HepG2 (cell line): Measurements from ENCODE around the gene NDUFS2. TPM values are rescaled to one million over a fixed set of nuclear protein-coding genes. Genes with fewer than 3 reads are reported as not detected.
A peak's percentile ranks its signal among the peaks of the same experiment; 100 is the strongest.

Source experiments
- ATAC-seq: fragments of 200-7000 bp; cut with Tn5 transposase; 3 replicates; pipeline ENCODE4 v1.9.1; 2020; ENCODE audit warnings: mild to moderate bottlenecking, moderate library complexity
- BruUV-seq: library from RNA; stranded (reverse); fragments of 400-500 nt; replicated peaks from 2 replicates; lab custom pipeline; 2021; lab: Mats Ljungman, UMichigan
- CTCF ChIA-PET: fragments of 300-600 bp; formaldehyde crosslinking; extraction: SDS; loops from one replicate; lab custom pipeline; 2021; ENCODE audit warnings: low total read pairs, inconsistent platforms, low intra/inter-chr PET ratio; lab: Yijun Ruan, JAX
- POLR2A ChIA-PET: fragments of 350-600 bp; sonication (Branson Sonifier 250); formaldehyde crosslinking; loops from one replicate; lab custom pipeline; 2020; ENCODE audit warnings: antibody characterized with exemption, inconsistent platforms; lab: Yijun Ruan, JAX
- DNase-seq: peaks from one replicate; pipeline ENCODE4 v3.0.0-alpha.2; 2015; ENCODE audit warnings: low spot score
- FAIRE-seq: peaks from 3 replicates; lab custom pipeline; 2011; peaks lifted over from hg19 to GRCh38; lab: Jason Lieb, UNC
- H2AFZ ChIP-seq: one replicate; pipeline ENCODE4 v1.6.1; 2011; ENCODE audit warnings: low read length, inconsistent platforms
- H3K27ac ChIP-seq: fragments of 300-600 bp; 3 replicates; pipeline ENCODE4 v1.8.0; 2011; ENCODE audit warnings: mixed run types, mild to moderate bottlenecking, mixed read lengths, low read length, inconsistent platforms; ENCODE audit not compliant: insufficient read depth; ENCODE audit errors: extremely low read length
- H3K27me3 ChIP-seq, 2 experiments: fragments of 200-600 bp in 1 of 2; 2 replicates in 1 of 2; 3 replicates in 1 of 2; pipeline versions ENCODE4 v1.6.0 to v1.8.0; 2011; ENCODE audit warnings: low read length in 2 of 2, mild to moderate bottlenecking in 2 of 2, moderate library complexity in 2 of 2, inconsistent platforms in 1 of 2; ENCODE audit not compliant: insufficient read depth in 2 of 2, control insufficient read depth in 1 of 2
- H3K36me3 ChIP-seq, 2 experiments: fragments of 200-600 bp in 1 of 2; replicated peaks in 1 of 2; 2 replicates in 1 of 2; 3 replicates in 1 of 2; pipeline versions ENCODE4 v1.5.1 to v1.8.0; 2011; ENCODE audit warnings: low read length in 2 of 2, inconsistent platforms in 1 of 2; ENCODE audit not compliant: insufficient read depth in 2 of 2, control insufficient read depth in 1 of 2
- H3K4me1 ChIP-seq: 2 replicates; pipeline ENCODE4 v1.5.1; 2012; ENCODE audit warnings: low read length, inconsistent platforms; ENCODE audit not compliant: insufficient read depth
- H3K4me2 ChIP-seq: 2 replicates; pipeline ENCODE4 v1.6.0; 2011; ENCODE audit warnings: low read depth, low read length, inconsistent platforms
- H3K4me3 ChIP-seq, 3 experiments: fragments of 200-600 bp in 1 of 3; sonication (generic), shearing (Covaris generic) in 1 of 3; replicated peaks in 1 of 3; 2 replicates each; pipeline ENCODE4 v1.5.1; 2011 to 2016; ENCODE audit warnings: low read length in 3 of 3, inconsistent platforms in 2 of 3, low read depth in 2 of 3, mild to moderate bottlenecking in 2 of 3, control low read depth in 1 of 3, mixed read lengths in 1 of 3; ENCODE audit not compliant: insufficient read depth in 1 of 3
- H3K79me2 ChIP-seq: one replicate; pipeline ENCODE4 v1.6.1; 2011; ENCODE audit warnings: low read length, inconsistent platforms; ENCODE audit not compliant: insufficient read depth
- H3K9ac ChIP-seq: 2 replicates; pipeline ENCODE4 v1.6.0; 2011; ENCODE audit warnings: mild to moderate bottlenecking, low read depth, low read length, inconsistent platforms; ENCODE audit not compliant: insufficient read depth
- H3K9me3 ChIP-seq: 2 replicates; pipeline ENCODE4 v1.5.1; 2012; ENCODE audit warnings: mild to moderate bottlenecking, low read length
- H4K20me1 ChIP-seq: 2 replicates; pipeline ENCODE4 v1.6.0; 2011; ENCODE audit warnings: inconsistent platforms, mild to moderate bottlenecking, low read length, moderate library complexity; ENCODE audit not compliant: insufficient read depth
- AGO2 ChIP-seq: fragments of 200-400 bp; formaldehyde crosslinking; optimal IDR thresholded peaks from 2 replicates; pipeline ENCODE3; 2017; ENCODE audit warnings: mild to moderate bottlenecking, low read depth, low read length, moderate library complexity
- ATF7-NPFF ChIP-seq: sonication (generic); formaldehyde crosslinking; IDR thresholded peaks from 2 replicates; pipeline ENCODE4 v1.8.1; 2023; ENCODE audit warnings: mild to moderate bottlenecking, low read depth, missing genetic modification reagents, moderate library complexity
- ELF3 ChIP-seq: IDR thresholded peaks from 2 replicates; pipeline ENCODE4 v1.6.1; 2016; ENCODE audit warnings: missing genetic modification reagents, missing compliant biosample characterization
- GABPA ChIP-seq, 2 experiments: IDR thresholded peaks; 2 replicates each; pipeline ENCODE4 v1.6.1; 2011 to 2016; ENCODE audit warnings: low read depth in 2 of 2, low read length in 1 of 2, missing biosample characterization in 1 of 2, missing genetic modification characterization in 1 of 2
- GABPB1 ChIP-seq: IDR thresholded peaks from 2 replicates; pipeline ENCODE4 v1.6.1; 2016; ENCODE audit warnings: mild to moderate bottlenecking, missing genetic modification reagents, moderate library complexity, missing compliant biosample characterization
- HOXA7 ChIP-seq: sonication (generic); formaldehyde crosslinking; IDR thresholded peaks from 2 replicates; pipeline ENCODE4 v1.8.1; 2022; ENCODE audit warnings: mild to moderate bottlenecking, missing genetic modification reagents, moderate library complexity
- NKX3-1 ChIP-seq: sonication (generic); formaldehyde crosslinking; IDR thresholded peaks from 2 replicates; pipeline ENCODE4 v1.5.0; 2020; ENCODE audit warnings: missing genetic modification reagents
- PLRG1 ChIP-seq: fragments of 450-650 bp; conservative IDR thresholded peaks from 2 replicates; pipeline ENCODE4 v1.6.1; 2016
- RNF2 ChIP-seq: fragments of 450-650 bp; conservative IDR thresholded peaks from 2 replicates; pipeline ENCODE4 v1.6.1; 2016; ENCODE audit warnings: low read depth
- ZFP37 ChIP-seq: sonication (generic); formaldehyde crosslinking; IDR thresholded peaks from 2 replicates; pipeline ENCODE4 v1.4.0; 2020; ENCODE audit warnings: missing genetic modification reagents, borderline replicate concordance
- ZMYM4 ChIP-seq: sonication (generic); formaldehyde crosslinking; IDR thresholded peaks from 2 replicates; pipeline ENCODE4 v1.8.1; 2023; ENCODE audit warnings: mild to moderate bottlenecking, missing genetic modification reagents
- ZNF451 ChIP-seq: sonication (generic); formaldehyde crosslinking; IDR thresholded peaks from 2 replicates; pipeline ENCODE4 v1.5.0; 2020; ENCODE audit warnings: mild to moderate bottlenecking, missing genetic modification reagents
- ZNF501 ChIP-seq: sonication (generic); formaldehyde crosslinking; IDR thresholded peaks from 2 replicates; pipeline ENCODE4 v1.5.1; 2020; ENCODE audit warnings: mild to moderate bottlenecking, moderate library complexity, missing genetic modification reagents
- ZNF558 ChIP-seq: sonication (generic); formaldehyde crosslinking; IDR thresholded peaks from 2 replicates; pipeline ENCODE4 v1.9.0; 2022; ENCODE audit warnings: mild to moderate bottlenecking, missing genetic modification reagents, borderline replicate concordance
- WGBS: methylation state at CpG from one replicate; pipeline ENCODE4 v1.1.6; 2017; ENCODE audit warnings: low lambda C conversion rate; 5-methylcytosine and 5-hydroxymethylcytosine counted together
- in situ Hi-C: cut with HindIII; loops from 2 replicates; pipeline ENCODE4 v1.10.0; 2017; ENCODE audit warnings: low pct_unique_long_range_greater_than_20kb; ENCODE audit not compliant: extremely low pct_ligation_motif_present
- intact Hi-C: fragments of 100-400 bp; cut with micrococcal nuclease; formaldehyde crosslinking; loops from one replicate; pipeline ENCODE4 v1.10.0; 2022; ENCODE audit not compliant: unreplicated experiment
- polyA plus RNA-seq, 8 experiments: library from polyadenylated mRNA; depleted of rRNA in 3 of 8; stranded (reverse) in 7 of 8; unstranded in 1 of 8; fragments of >200 nt; fragmentation: Illumina TruSeq in 4 of 8; extraction: Trizol in 4 of 8; gene quantifications; 2 replicates each; pipeline versions ENCODE4 v1.2.1 to v1.2.3, GENCODE V29; 2011 to 2016; ENCODE audit warnings: low read depth in 4 of 8, missing spikeins in 1 of 8, mixed read lengths in 1 of 8; ENCODE audit not compliant: insufficient read depth in 1 of 8
- total RNA-seq, 5 experiments: library from RNA; depleted of rRNA; stranded (reverse); fragments of >200 nt; fragmentation: Illumina TruSeq; extraction: Trizol; gene quantifications; 2 replicates each; pipeline ENCODE4 v1.2.3, GENCODE V29; 2016; ENCODE audit warnings: low read depth in 1 of 5
- TF ChIP-seq, protein P1 (sequence below): sonication (generic); formaldehyde crosslinking; IDR thresholded peaks from 2 replicates; pipeline ENCODE4 v1.5.0; 2020; ENCODE audit warnings: mild to moderate bottlenecking, missing genetic modification reagents, moderate library complexity
- TF ChIP-seq, protein P2 (sequence below): sonication (generic); formaldehyde crosslinking; conservative IDR thresholded peaks from 2 replicates; pipeline ENCODE4 v1.8.0; 2022; ENCODE audit warnings: mild to moderate bottlenecking, moderate library complexity, missing genetic modification reagents
- TF ChIP-seq, protein P3 (sequence below): sonication (generic); formaldehyde crosslinking; IDR thresholded peaks from 2 replicates; pipeline ENCODE4 v1.8.1; 2022; ENCODE audit warnings: low read depth, mild to moderate bottlenecking, missing genetic modification reagents
- TF ChIP-seq, protein P4 (sequence below): IDR thresholded peaks from 2 replicates; pipeline ENCODE4 v1.6.1; 2016; ENCODE audit warnings: mild to moderate bottlenecking

The NDUFS2 gene
- total and polyA plus RNA-seq, 2 of the 13 experiments (the other 11 are each of a cell fraction or from before 2014, with no cell fraction given), result 89.9 to 118 TPM

DNA sequence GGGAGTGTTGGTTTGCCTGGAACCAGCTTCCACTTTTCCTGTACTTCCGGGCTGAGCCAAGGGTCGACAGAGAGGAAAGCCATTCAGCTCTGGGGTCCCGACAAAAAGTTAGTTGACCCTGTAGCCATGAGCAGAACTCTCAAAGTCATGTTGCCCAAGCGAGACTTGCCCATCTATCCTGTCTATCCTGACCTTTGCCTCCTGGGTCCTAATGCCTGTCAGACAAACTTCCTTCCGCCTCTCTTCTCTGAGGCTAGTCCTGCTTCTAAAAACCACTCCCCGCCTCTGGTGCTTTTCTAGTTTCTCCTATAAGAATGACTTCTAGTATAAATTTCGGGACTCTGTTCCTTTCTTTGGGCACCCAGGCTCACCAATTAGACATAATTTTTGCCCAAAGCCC lies 48.7 kb downstream of the NDUFS2 start:
- ATAC-seq (no peak), DNase-seq (no peak), FAIRE-seq (peak; percentile 43)
- no peaks in the 10 kb centered on the region for H4K20me1 ChIP-seq
- H3K36me3 ChIP-seq, result no peaks in the 10 kb centered on the region
- H3K27me3 ChIP-seq, result peaks cover 0 to 1% of the 10 kb centered on the region in 2 experiments; a peak in 2 of 5 replicates
- no peak overlapping the region for H3K27ac ChIP-seq
- H3K9me3 ChIP-seq, result no peaks in the 10 kb centered on the region
- intact Hi-C loops (no loop called here), in situ Hi-C loops (no loop called here)
- no peaks in the 10 kb centered on the region for H3K79me2 ChIP-seq
- BruUV-seq, result no TSS peak
- ChIA-PET CTCF (no interaction called here), POLR2A (interaction anchor here (1.1 kb wide), 1 partner anchor 25 kb away, joined by 5 read pairs; the partner anchor contains the start of gene TOMM40L)
- no peak overlapping the region for H3K9ac ChIP-seq
- H3K4me2 ChIP-seq, result peak overlapping the region; percentile 53
- peaks cover 29% of the 10 kb centered on the region for H3K4me1 ChIP-seq
- H2AFZ ChIP-seq, result no peak overlapping the region
- 22% methylated on average over 5 of the region's 7 CpGs for WGBS
- peak overlapping the region in 1 of 3 experiments; percentile 44; a peak in 2 of 6 replicates for H3K4me3 ChIP-seq
- TF ChIP-seq AGO2 (no peak), ZMYM4 (CRISPR knock-in tag) (peak; percentile 50; the same call in 1 of the 2 replicates), GABPA (IDR thresholded peaks at IDR 0.05; ENCODE audit: low read depth, low read length) (0 out of 2 replicates have a peak, but pooled peaks have one; percentile 11), GABPA (CRISPR knock-in tag; IDR thresholded peaks at IDR 0.05; ENCODE audit: low read depth) (peak; percentile 59), ZNF501 (CRISPR knock-in tag) (0 out of 2 replicates have a peak, but pooled peaks have one; percentile 5), ZNF558 (CRISPR knock-in tag) (no peak), PLRG1 (no peak), ATF7-NPFF (CRISPR knock-in tag) (no peak), GABPB1 (CRISPR knock-in tag) (peak; percentile 39; the same call in 1 of the 2 replicates), ELF3 (0 out of 2 replicates have a peak, but pooled peaks have one; percentile 47), ZNF451 (CRISPR knock-in tag) (no peak), ZFP37 (CRISPR knock-in tag) (no peak), RNF2 (no peak), NKX3-1 (CRISPR knock-in tag) (no peak), HOXA7 (CRISPR knock-in tag) (no peak)
- TF ChIP-seq, protein P1, sequence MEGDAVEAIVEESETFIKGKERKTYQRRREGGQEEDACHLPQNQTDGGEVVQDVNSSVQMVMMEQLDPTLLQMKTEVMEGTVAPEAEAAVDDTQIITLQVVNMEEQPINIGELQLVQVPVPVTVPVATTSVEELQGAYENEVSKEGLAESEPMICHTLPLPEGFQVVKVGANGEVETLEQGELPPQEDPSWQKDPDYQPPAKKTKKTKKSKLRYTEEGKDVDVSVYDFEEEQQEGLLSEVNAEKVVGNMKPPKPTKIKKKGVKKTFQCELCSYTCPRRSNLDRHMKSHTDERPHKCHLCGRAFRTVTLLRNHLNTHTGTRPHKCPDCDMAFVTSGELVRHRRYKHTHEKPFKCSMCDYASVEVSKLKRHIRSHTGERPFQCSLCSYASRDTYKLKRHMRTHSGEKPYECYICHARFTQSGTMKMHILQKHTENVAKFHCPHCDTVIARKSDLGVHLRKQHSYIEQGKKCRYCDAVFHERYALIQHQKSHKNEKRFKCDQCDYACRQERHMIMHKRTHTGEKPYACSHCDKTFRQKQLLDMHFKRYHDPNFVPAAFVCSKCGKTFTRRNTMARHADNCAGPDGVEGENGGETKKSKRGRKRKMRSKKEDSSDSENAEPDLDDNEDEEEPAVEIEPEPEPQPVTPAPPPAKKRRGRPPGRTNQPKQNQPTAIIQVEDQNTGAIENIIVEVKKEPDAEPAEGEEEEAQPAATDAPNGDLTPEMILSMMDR, result no peak
- TF ChIP-seq, protein P2, sequence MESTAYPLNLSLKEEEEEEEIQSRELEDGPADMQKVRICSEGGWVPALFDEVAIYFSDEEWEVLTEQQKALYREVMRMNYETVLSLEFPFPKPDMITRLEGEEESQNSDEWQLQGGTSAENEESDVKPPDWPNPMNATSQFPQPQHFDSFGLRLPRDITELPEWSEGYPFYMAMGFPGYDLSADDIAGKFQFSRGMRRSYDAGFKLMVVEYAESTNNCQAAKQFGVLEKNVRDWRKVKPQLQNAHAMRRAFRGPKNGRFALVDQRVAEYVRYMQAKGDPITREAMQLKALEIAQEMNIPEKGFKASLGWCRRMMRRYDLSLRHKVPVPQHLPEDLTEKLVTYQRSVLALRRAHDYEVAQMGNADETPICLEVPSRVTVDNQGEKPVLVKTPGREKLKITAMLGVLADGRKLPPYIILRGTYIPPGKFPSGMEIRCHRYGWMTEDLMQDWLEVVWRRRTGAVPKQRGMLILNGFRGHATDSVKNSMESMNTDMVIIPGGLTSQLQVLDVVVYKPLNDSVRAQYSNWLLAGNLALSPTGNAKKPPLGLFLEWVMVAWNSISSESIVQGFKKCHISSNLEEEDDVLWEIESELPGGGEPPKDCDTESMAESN (CRISPR knock-in tag), result no peak
- TF ChIP-seq, protein P3, sequence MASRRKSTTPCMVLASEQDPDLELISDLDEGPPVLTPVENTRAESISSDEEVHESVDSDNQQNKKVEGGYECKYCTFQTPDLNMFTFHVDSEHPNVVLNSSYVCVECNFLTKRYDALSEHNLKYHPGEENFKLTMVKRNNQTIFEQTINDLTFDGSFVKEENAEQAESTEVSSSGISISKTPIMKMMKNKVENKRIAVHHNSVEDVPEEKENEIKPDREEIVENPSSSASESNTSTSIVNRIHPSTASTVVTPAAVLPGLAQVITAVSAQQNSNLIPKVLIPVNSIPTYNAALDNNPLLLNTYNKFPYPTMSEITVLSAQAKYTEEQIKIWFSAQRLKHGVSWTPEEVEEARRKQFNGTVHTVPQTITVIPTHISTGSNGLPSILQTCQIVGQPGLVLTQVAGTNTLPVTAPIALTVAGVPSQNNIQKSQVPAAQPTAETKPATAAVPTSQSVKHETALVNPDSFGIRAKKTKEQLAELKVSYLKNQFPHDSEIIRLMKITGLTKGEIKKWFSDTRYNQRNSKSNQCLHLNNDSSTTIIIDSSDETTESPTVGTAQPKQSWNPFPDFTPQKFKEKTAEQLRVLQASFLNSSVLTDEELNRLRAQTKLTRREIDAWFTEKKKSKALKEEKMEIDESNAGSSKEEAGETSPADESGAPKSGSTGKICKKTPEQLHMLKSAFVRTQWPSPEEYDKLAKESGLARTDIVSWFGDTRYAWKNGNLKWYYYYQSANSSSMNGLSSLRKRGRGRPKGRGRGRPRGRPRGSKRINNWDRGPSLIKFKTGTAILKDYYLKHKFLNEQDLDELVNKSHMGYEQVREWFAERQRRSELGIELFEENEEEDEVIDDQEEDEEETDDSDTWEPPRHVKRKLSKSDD (CRISPR knock-in tag), result no peak
- TF ChIP-seq, protein P4, sequence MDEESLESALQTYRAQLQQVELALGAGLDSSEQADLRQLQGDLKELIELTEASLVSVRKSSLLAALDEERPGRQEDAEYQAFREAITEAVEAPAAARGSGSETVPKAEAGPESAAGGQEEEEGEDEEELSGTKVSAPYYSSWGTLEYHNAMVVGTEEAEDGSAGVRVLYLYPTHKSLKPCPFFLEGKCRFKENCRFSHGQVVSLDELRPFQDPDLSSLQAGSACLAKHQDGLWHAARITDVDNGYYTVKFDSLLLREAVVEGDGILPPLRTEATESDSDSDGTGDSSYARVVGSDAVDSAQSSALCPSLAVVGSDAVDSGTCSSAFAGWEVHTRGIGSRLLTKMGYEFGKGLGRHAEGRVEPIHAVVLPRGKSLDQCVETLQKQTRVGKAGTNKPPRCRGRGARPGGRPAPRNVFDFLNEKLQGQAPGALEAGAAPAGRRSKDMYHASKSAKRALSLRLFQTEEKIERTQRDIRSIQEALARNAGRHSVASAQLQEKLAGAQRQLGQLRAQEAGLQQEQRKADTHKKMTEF (CRISPR knock-in tag), result no peak
